Measurements from ENCODE around the gene YIPF4. TPM values are rescaled to one million over a fixed set of nuclear protein-coding genes. Genes with fewer than 3 reads are reported as not detected.
"Not testable (repeated sequence)": the region's sequence is repeated elsewhere in the genome, so short reads cannot be mapped to it uniquely, and the experiment has no call there.

YIPF4 gene
- total and polyA plus RNA-seq, 2 of the 8 experiments (the other 6 are each of a cell fraction or from before 2014, with no cell fraction given) = 2.9 to 21.4 TPM

DNA sequence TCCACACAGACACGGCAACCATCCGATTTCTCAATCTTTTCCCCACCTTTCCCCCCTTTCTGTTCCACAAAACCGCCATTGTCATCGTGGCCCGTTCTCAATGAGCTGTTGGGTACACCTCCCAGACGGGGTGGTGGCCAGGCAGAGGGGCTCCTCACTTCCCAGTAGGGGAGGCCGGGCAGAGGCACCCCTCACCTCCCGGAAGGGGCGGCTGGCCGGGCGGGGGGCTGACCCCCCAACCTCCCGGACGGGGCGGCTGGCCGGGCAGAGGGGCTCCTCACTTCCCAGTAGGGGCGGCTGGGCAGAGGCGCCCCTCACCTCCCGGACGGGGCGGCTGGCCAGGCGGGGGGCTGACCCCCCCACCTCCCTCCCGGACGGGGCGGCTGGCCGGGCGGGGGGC, 15.8 kb downstream of the YIPF4 start:
- H2BK20ac ChIP-seq (ENCODE audit: low read length); H3K23me2 ChIP-seq (ENCODE audit: low read depth, low read length); H3K18ac ChIP-seq (ENCODE audit: extremely low read depth, low read length); H3K27ac ChIP-seq (ENCODE audit: low read depth, low read length); FAIRE-seq; H4K5ac ChIP-seq (ENCODE audit: insufficient read length, low read depth, low read length); DNase-seq (ENCODE audit: low read depth in 1 of 2, low spot score in 2 of 2); H2BK120ac ChIP-seq (replicated peaks; ENCODE audit: low read depth, low read length); H3K9me3 ChIP-seq (ENCODE audit: insufficient read depth in 2 of 2, low read depth in 1 of 2, low read length in 1 of 2); H3K23ac ChIP-seq (ENCODE audit: insufficient read length); H4K91ac ChIP-seq (replicated peaks; ENCODE audit: insufficient read length, low read length); POLR2A ChIA-PET (ENCODE audit: partially characterized antibody); H3K56ac ChIP-seq (replicated peaks; ENCODE audit: insufficient read length, low read depth, low read length); H3K27me3 ChIP-seq (replicated peaks in 1 of 4; ENCODE audit: control insufficient read depth in 3 of 4, extremely low read depth in 1 of 4, insufficient read depth in 3 of 4, low read length in 3 of 4); H2AK5ac ChIP-seq (ENCODE audit: low read depth, low read length); H4K20me1 ChIP-seq (replicated peaks in 1 of 2; ENCODE audit: control insufficient read depth in 1 of 2, insufficient read depth in 2 of 2, low read length in 2 of 2); H2AFZ ChIP-seq (ENCODE audit: low read length); H3K4me3 ChIP-seq (ENCODE audit: extremely low read depth in 1 of 4, insufficient read depth in 2 of 4, low read depth in 3 of 4, low read length in 4 of 4); H3K4me1 ChIP-seq (replicated peaks in 1 of 4; ENCODE audit: control insufficient read depth in 3 of 4, insufficient read depth in 4 of 4, low read length in 3 of 4); H2BK5ac ChIP-seq (ENCODE audit: low read depth, low read length); H4K8ac ChIP-seq (ENCODE audit: extremely low read depth, insufficient read depth, low read length); H3K9ac ChIP-seq (replicated peaks in 1 of 4; ENCODE audit: extremely low read depth in 1 of 4, low read depth in 3 of 4, low read length in 3 of 4); CTCF ChIA-PET (ENCODE audit: partially characterized antibody); H2BK15ac ChIP-seq (ENCODE audit: low read length); H2BK12ac ChIP-seq (ENCODE audit: low read depth, low read length); H3K14ac ChIP-seq (ENCODE audit: insufficient read length); H3K79me1 ChIP-seq (ENCODE audit: low read depth, low read length); H3K4ac ChIP-seq (replicated peaks; ENCODE audit: insufficient read length, low read depth, low read length); H3K4me2 ChIP-seq (ENCODE audit: insufficient read depth in 1 of 2, low read depth in 2 of 2, low read length in 2 of 2): not testable (repeated sequence)
- Histone ChIP-seq H3K36me3 (ENCODE audit: control insufficient read depth in 2 of 4, insufficient read depth in 4 of 4, low read length in 3 of 4) (peaks cover 0 to 16% (median 7%) of the 10 kb centered on the region in 4 experiments; a peak in 4 of 8 replicates), H3K79me2 (ENCODE audit: control insufficient read depth in 1 of 2, insufficient read depth in 2 of 2, low read length in 2 of 2) (peaks cover 0 to 11% of the 10 kb centered on the region in 2 experiments; a peak in 2 of 4 replicates)
- no CpG with 5 or more reads among the region's 26 CpGs for WGBS, 2 experiments (ENCODE audit: extremely low coverage in 1 of 2, insufficient coverage in 1 of 2, insufficient read length in 1 of 2, insufficient replicate concordance in 2 of 2, low coverage in 1 of 2, low lambda C conversion rate in 2 of 2, missing lambda C conversion rate in 1 of 2)

DNA sequence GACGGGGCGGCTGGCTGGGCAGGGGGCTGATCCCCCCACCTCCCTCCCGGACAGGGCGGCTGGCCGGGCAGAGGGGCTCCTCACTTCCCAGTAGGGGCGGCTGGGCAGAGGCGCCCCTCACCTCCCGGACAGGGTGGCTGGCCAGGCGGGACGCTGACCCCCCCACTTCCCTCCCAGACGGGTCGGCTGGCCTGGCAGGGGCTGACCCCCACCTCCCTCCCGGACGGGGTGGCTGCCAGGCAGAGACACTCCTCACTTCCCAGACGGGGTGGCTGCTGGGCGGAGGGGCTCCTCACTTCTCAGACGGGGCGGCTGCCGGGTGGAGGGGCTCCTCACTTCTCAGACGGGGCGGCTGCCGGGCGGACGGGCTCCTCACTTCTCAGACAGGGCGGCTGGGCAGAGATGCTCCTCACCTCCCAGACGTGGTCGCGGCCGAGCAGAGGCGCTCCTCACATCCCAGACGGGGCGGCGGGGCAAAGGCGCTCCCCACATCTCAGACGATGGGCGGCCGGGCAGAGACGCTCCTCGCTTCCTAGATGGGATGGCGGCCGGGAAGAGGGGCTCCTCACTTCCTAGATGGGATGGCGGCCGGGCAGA, 16.4 kb downstream of the YIPF4 start:
- H3K27ac ChIP-seq (ENCODE audit: low read depth, low read length); POLR2A ChIA-PET (ENCODE audit: partially characterized antibody); H3K23me2 ChIP-seq (ENCODE audit: low read depth, low read length); DNase-seq (ENCODE audit: low read depth in 1 of 2, low spot score in 2 of 2); H2AK5ac ChIP-seq (ENCODE audit: low read depth, low read length); H2BK120ac ChIP-seq (replicated peaks; ENCODE audit: low read depth, low read length); H3K9me3 ChIP-seq (ENCODE audit: insufficient read depth in 2 of 2, low read depth in 1 of 2, low read length in 1 of 2); H3K14ac ChIP-seq (ENCODE audit: insufficient read length); CTCF ChIA-PET (ENCODE audit: partially characterized antibody); H2BK5ac ChIP-seq (ENCODE audit: low read depth, low read length); H3K27me3 ChIP-seq (replicated peaks in 1 of 4; ENCODE audit: control insufficient read depth in 3 of 4, extremely low read depth in 1 of 4, insufficient read depth in 3 of 4, low read length in 3 of 4); H3K56ac ChIP-seq (replicated peaks; ENCODE audit: insufficient read length, low read depth, low read length); H3K79me2 ChIP-seq (ENCODE audit: control insufficient read depth in 1 of 2, insufficient read depth in 2 of 2, low read length in 2 of 2); H4K8ac ChIP-seq (ENCODE audit: extremely low read depth, insufficient read depth, low read length); H2BK12ac ChIP-seq (ENCODE audit: low read depth, low read length); H3K4ac ChIP-seq (replicated peaks; ENCODE audit: insufficient read length, low read depth, low read length); H2BK20ac ChIP-seq (ENCODE audit: low read length); H3K23ac ChIP-seq (ENCODE audit: insufficient read length); H3K79me1 ChIP-seq (ENCODE audit: low read depth, low read length); H2AFZ ChIP-seq (ENCODE audit: low read length); H4K20me1 ChIP-seq (replicated peaks in 1 of 2; ENCODE audit: control insufficient read depth in 1 of 2, insufficient read depth in 2 of 2, low read length in 2 of 2); H2BK15ac ChIP-seq (ENCODE audit: low read length); H4K5ac ChIP-seq (ENCODE audit: insufficient read length, low read depth, low read length); FAIRE-seq; H3K4me3 ChIP-seq (ENCODE audit: extremely low read depth in 1 of 4, insufficient read depth in 2 of 4, low read depth in 3 of 4, low read length in 4 of 4); H3K4me1 ChIP-seq (replicated peaks in 1 of 4; ENCODE audit: control insufficient read depth in 3 of 4, insufficient read depth in 4 of 4, low read length in 3 of 4); H3K18ac ChIP-seq (ENCODE audit: extremely low read depth, low read length); H3K9ac ChIP-seq (replicated peaks in 1 of 4; ENCODE audit: extremely low read depth in 1 of 4, low read depth in 3 of 4, low read length in 3 of 4); H3K4me2 ChIP-seq (ENCODE audit: insufficient read depth in 1 of 2, low read depth in 2 of 2, low read length in 2 of 2); H4K91ac ChIP-seq (replicated peaks; ENCODE audit: insufficient read length, low read length): not testable (repeated sequence)
- WGBS, 2 experiments (ENCODE audit: extremely low coverage in 1 of 2, insufficient coverage in 1 of 2, insufficient read length in 1 of 2, insufficient replicate concordance in 2 of 2, low coverage in 1 of 2, low lambda C conversion rate in 2 of 2, missing lambda C conversion rate in 1 of 2) = no CpG with 5 or more reads among the region's 43 CpGs
- H3K36me3 ChIP-seq (ENCODE audit: control insufficient read depth in 2 of 4, insufficient read depth in 4 of 4, low read length in 3 of 4) = peaks cover 0 to 16% (median 7%) of the 10 kb centered on the region in 4 experiments; a peak in 4 of 8 replicates

All from H1 (cell line).